RWPE1 (cell line): ENCODE measurements around the gene PTGES3L.
"Not testable (repeated sequence)": the region's sequence is repeated elsewhere in the genome, so short reads cannot be mapped to it uniquely, and the experiment has no call there.

Source experiments
- CTCF ChIA-PET: fragments of 350-600 bp; sonication (Branson Sonifier 250); formaldehyde crosslinking; extraction: SDS; loops from one replicate; lab custom pipeline; 2021; lab: Yijun Ruan, JAX
- POLR2A ChIA-PET: fragments of 400-600 bp; formaldehyde crosslinking; extraction: SDS; loops from one replicate; lab custom pipeline; 2020; ENCODE audit warnings: antibody characterized with exemption; ENCODE audit not compliant: low non-redundant PET; lab: Yijun Ruan, JAX
- DNase-seq: peaks from one replicate; pipeline ENCODE4 v3.0.0; 2012; ENCODE audit warnings: low spot score
- H3K27ac ChIP-seq: fragments of 450-650 bp; 2 replicates; pipeline ENCODE4 v1.5.1; 2017
- TF ChIP-seq, protein P1 (sequence below): fragments of 450-650 bp; conservative IDR thresholded peaks from 2 replicates; pipeline ENCODE4 v1.5.1; 2017; ENCODE audit warnings: low read depth, mild to moderate bottlenecking

PTGES3L gene

DNA sequence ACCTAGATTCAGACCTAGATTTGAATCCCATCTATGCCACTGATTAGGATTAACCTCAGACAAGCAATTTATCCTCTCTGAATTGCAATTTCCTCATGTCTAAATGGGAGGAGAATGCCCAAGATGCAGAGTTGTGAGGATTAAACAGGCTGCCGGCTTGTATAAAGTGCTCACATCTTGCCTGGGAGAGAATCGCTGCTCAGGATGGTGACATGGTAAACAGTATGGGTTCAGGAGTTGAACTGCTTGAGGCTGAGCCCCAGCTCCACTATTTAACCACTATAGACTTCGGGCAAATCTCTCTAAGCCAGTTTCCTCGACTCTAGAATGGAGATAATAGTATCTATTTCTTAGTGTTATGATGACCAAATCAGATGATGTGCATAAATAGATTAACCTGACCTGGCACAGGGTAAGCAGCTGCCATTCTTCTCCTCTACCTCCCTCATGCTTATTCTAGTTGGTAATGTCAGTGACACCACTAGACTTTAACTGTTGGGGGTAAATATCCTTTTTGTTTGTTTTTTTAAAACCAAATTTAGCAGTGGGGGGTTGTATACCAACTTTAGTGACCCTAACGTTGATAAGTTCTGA is 17.6 kb upstream of the PTGES3L start:
- DNase-seq, result no peak
- CTCF ChIA-PET, result interaction anchor here (0.6 to 1.2 kb wide), 6 partner anchors 10 to 172 kb away, joined by 3 to 5 read pairs (median 3); partner anchors contain the start of genes PTGES3L and RUNDC1
- H3K27ac ChIP-seq, result peak overlapping the region; percentile 89
- POLR2A ChIA-PET, result interaction anchor here (0.8 to 1.5 kb wide), 4 partner anchors 10 to 419 kb away, joined by 3 to 5 read pairs (median 4); partner anchors contain the start of gene PSME3
- TF ChIP-seq, protein P1, sequence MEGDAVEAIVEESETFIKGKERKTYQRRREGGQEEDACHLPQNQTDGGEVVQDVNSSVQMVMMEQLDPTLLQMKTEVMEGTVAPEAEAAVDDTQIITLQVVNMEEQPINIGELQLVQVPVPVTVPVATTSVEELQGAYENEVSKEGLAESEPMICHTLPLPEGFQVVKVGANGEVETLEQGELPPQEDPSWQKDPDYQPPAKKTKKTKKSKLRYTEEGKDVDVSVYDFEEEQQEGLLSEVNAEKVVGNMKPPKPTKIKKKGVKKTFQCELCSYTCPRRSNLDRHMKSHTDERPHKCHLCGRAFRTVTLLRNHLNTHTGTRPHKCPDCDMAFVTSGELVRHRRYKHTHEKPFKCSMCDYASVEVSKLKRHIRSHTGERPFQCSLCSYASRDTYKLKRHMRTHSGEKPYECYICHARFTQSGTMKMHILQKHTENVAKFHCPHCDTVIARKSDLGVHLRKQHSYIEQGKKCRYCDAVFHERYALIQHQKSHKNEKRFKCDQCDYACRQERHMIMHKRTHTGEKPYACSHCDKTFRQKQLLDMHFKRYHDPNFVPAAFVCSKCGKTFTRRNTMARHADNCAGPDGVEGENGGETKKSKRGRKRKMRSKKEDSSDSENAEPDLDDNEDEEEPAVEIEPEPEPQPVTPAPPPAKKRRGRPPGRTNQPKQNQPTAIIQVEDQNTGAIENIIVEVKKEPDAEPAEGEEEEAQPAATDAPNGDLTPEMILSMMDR, result no peak

- H3K27ac ChIP-seq, CTCF ChIA-PET, POLR2A ChIA-PET, DNase-seq: not testable (repeated sequence)
These were observed 14.0 kb upstream of the PTGES3L start for GRCh38 chr17:42993913-42994312.

DNA sequence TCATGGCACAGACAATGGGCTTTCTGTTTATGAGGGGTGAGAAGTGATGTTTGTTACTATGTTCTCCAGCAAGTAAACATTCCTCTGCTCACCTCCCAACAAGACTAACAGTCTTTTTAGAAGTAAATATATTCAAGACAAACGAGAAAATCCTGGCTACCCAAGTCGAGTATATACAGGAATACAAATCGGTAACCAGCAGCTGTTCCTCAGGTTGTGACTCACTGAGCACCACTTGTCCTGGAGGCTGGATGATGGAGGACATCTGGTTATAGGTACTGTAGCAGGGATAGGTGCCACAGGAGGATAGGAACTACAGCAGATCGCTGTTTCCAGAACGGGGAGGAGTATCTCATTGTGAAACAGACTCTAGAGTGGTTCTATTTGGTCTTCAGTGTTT is 13.0 kb upstream of the PTGES3L start:
- POLR2A ChIA-PET, result no interaction called here
- no peak for DNase-seq
- TF ChIP-seq, protein P1, result no peak
- CTCF ChIA-PET, result interaction anchor here (0.7 kb wide), 1 partner anchor 147 kb away, joined by 3 read pairs; no protein-coding TSS in a partner anchor
- H3K27ac ChIP-seq, result no peak overlapping the region

GRCh38 chr17:42991471-42991870 is 11.6 kb upstream of the PTGES3L start:
- ChIA-PET POLR2A (no interaction called here), CTCF (no interaction called here)
- H3K27ac ChIP-seq, result peak overlapping the region; percentile 76
- no peak for DNase-seq
- TF ChIP-seq, protein P1, result no peak

DNA sequence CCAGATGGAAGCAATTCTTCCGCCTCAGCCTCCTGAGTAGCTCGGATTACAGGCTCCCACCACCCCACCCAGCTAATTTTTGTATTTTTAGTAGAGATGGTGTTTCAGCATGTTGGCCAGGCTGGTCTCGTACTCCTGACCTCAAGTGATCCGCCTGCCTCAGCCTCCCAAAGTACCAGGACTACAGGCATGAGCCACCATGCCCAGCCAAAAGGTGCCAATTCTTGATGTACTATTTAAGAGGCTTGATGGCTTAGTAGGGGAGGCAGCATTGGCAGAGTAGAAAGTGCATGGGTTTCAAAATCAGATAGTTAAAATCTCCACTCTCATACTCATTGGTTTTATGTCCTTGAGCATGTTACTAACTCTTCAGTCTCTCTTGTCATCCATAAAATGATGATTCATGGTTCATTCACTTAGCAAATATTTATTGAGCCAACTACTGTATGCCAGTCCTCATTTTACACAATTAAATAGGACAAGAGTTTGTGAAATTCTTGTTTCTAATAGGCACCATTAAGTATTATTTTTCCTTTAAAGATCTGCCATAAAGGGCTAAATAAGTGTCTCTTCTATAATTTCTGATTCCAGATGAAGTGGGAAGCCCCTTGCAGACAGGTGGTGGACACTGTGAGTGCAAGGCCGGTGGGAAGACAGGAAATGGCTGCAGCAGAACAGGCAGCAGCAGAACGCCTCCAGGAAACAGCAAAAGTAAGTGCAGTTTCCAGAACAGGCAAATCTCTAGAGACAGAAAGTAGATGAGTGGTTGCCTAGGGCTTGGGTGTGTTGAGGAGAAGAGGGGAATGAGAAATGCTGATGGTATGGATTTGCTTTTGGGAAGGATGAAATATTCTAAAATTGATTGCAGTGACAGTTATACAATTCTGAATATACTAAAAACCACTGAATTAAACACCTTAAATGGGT is 10.1 kb upstream of the PTGES3L start:
- CTCF ChIA-PET, result no interaction called here
- peak overlapping the region; percentile 76 for H3K27ac ChIP-seq
- TF ChIP-seq, protein P1, result no peak
- peak; percentile 75 for DNase-seq
- POLR2A ChIA-PET, result no interaction called here

DNA sequence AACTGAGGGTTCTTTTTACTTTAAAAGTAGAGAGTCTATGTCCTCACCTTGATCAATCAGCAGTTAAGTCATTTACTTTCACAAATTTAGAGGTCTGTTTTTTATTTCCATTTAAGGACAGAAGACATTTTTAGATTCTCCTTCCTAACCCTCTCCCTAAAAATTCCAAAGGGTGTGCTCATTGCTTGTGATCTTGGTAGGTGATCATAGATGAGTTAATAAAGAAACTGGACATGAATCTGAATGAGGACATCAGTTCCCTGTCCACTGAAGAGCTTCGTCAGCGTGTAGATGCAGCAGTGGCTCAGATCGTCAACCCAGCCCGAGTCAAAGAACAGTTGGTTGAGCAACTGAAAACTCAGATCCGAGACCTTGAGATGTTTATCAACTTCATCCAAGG is 9.3 kb upstream of the PTGES3L start:
- peak overlapping the region; percentile 76 for H3K27ac ChIP-seq
- TF ChIP-seq, protein P1, result no peak
- CTCF ChIA-PET, result no interaction called here
- POLR2A ChIA-PET, result no interaction called here
- DNase-seq, result no peak

- TF ChIP-seq, protein P1, result no peak
- POLR2A ChIA-PET, result no interaction called here
- no peak for DNase-seq
- CTCF ChIA-PET, result interaction anchor here (0.6 kb wide), 1 partner anchor 15 kb away, joined by 4 read pairs; no protein-coding TSS in a partner anchor
- no peak overlapping the region for H3K27ac ChIP-seq
These were observed 5.3 kb upstream of the PTGES3L start for GRCh38 chr17:42985225-42985624.
